ENCODE results near the gene TAF6. TPM values are rescaled to one million over a fixed set of nuclear protein-coding genes. Genes with fewer than 3 reads are reported as not detected.

The TAF6 gene
- total RNA-seq, 4 donors from 2014 or later, result 37.1 to 74.3 (median 42.1) TPM

DNA sequence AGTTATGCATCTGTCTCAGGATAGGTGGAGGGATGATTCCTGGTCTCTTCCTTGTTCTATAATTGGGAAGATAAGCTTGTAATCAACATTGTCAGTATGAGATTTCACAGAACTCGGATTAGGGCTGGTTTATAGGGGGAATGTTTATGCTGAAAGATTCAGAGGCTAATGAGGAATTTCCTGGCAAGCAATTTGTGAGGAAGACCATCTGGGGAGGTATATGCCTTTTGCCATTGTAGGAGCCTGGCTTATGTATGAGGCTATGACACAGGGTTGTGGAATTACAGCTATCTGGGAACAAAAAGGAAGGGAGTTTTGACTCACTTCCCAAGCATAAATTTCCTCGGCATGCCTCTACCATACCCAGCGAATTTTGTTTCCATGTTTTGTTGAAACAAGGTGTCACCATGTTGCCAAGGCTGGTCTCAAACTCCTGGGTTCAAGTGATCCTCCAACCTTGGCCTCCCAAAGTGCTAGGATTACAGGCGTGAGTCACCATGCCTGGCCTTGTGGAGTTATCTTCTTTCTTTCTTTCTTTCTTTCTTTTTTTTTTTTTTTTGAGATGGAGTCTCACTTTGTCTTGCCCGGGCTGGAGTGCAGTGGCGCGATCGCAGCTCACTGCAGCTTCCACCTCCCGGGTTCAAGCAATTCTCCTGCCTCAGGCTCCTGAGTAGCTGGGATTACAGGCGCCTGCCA, 32.0 kb downstream of the TAF6 start:
- TF ChIP-seq POLR2A (IDR thresholded peaks at IDR 0.05), result no peak
- TF ChIP-seq, protein P1, sequence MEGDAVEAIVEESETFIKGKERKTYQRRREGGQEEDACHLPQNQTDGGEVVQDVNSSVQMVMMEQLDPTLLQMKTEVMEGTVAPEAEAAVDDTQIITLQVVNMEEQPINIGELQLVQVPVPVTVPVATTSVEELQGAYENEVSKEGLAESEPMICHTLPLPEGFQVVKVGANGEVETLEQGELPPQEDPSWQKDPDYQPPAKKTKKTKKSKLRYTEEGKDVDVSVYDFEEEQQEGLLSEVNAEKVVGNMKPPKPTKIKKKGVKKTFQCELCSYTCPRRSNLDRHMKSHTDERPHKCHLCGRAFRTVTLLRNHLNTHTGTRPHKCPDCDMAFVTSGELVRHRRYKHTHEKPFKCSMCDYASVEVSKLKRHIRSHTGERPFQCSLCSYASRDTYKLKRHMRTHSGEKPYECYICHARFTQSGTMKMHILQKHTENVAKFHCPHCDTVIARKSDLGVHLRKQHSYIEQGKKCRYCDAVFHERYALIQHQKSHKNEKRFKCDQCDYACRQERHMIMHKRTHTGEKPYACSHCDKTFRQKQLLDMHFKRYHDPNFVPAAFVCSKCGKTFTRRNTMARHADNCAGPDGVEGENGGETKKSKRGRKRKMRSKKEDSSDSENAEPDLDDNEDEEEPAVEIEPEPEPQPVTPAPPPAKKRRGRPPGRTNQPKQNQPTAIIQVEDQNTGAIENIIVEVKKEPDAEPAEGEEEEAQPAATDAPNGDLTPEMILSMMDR (IDR thresholded peaks at IDR 0.05), result no peak
- intact Hi-C loops (cut with DNase I; ENCODE audit: low total_unique reads), result no loop called here
- no peak for DNase-seq (ENCODE audit: low spot score in 2 of 2)
- no peak overlapping the region for H3K4me3 ChIP-seq (ENCODE audit: low read depth, poor library complexity, severe bottlenecking)
- 78% methylated on average over 10 of the region's 10 CpGs for WGBS, 2 donors

GRCh38 chr7:100085515-100085914, 33.6 kb downstream of the TAF6 start:
- intact Hi-C loops (cut with DNase I; ENCODE audit: low total_unique reads), result no loop called here
- DNase-seq (ENCODE audit: low spot score in 2 of 2), result no peak
- 56 to 60% methylated on average over 3 of the region's 3 CpGs for WGBS, 2 donors
- no peak overlapping the region for H3K4me3 ChIP-seq (ENCODE audit: low read depth, poor library complexity, severe bottlenecking)
- TF ChIP-seq POLR2A (IDR thresholded peaks at IDR 0.05), result no peak
- TF ChIP-seq, protein P1 (IDR thresholded peaks at IDR 0.05), result no peak

DNA sequence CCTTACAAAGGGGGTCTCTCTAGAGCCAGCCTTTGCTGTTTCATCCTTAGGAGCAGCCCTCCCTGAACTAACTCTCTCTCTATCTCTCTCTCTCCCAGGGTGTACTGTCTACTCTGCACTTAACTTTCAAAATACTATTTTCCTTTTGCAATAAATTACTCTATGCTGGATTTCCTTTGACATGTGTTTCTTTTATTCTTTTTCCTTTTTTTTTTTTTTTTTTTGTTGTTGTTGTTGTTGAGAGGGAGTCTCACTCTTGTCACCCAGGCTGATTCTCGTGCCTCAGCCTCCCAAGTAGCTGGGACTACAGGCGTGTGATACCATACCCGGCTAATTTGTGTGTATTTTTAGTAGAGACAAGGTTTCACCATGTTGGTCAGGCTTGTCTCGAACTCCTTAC, 36.2 kb downstream of the TAF6 start:
- DNase-seq (ENCODE audit: low spot score in 2 of 2), result no peak
- no peak for TF ChIP-seq POLR2A (IDR thresholded peaks at IDR 0.05)
- TF ChIP-seq, protein P1 (IDR thresholded peaks at IDR 0.05), result no peak
- intact Hi-C loops (cut with DNase I; ENCODE audit: low total_unique reads), result no loop called here
- no peak overlapping the region for H3K4me3 ChIP-seq (ENCODE audit: low read depth, poor library complexity, severe bottlenecking)
- 64 to 71% methylated on average over 4 of the region's 4 CpGs for WGBS, 2 donors

DNA sequence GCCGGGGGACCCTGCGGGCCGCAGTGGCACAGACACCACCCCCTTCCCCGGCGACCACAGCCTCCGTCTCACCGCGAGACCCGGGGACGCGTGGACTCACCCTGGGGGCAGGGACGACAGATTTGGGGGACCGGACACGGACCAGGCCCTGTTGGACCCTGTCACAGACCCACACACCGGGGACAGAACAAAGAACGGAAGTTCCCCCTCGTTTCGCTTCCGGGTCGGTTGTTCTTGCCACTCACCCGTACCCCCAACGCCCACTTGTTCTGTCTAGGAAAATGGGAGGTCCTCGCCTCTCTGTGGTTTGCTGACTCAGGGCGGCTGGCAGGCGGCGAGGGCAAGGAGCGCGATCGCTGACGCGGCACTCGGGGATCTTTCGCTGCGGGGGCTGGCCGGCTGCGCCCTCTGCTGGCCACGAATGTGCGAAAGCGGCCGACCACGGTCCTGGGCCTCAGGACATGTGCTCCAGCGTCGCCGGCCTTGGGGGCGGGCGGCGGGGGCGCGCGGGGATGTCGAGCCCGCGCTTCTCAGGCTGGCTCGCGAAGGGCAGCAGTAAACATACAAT, 37.5 kb downstream of the TAF6 start, which contains the start of gene ZNF3:
ZNF3 (minus strand) TSS at position 189 of the 568 bp plus-strand sequence. CDS start 4,366 bp downstream, outside the sequence.
- peak within 1 kb of the TSS; percentile 73 for H3K4me3 ChIP-seq (ENCODE audit: low read depth, poor library complexity, severe bottlenecking)
- peak; percentile 98 to 100 for DNase-seq (ENCODE audit: low spot score in 2 of 2)
- WGBS, 2 donors, result 0 to 1% methylated on average over 44 to 48 of the region's 55 CpGs
- intact Hi-C loops (cut with DNase I; ENCODE audit: low total_unique reads), result no loop called here
- peak in 1 of 2 donors; percentile 6 for TF ChIP-seq POLR2A (IDR thresholded peaks at IDR 0.05)
- TF ChIP-seq, protein P1 (IDR thresholded peaks at IDR 0.05), result peak in 1 of 3 donors; percentile 90

GRCh38 chr7:100080907-100081534, 38.1 kb downstream of the TAF6 start:
- TF ChIP-seq POLR2A (IDR thresholded peaks at IDR 0.05), result no peak
- TF ChIP-seq, protein P1 (IDR thresholded peaks at IDR 0.05), result no peak
- peak overlapping the region; percentile 73 for H3K4me3 ChIP-seq (ENCODE audit: low read depth, poor library complexity, severe bottlenecking)
- intact Hi-C loops (cut with DNase I; ENCODE audit: low total_unique reads), result no loop called here
- 1% methylated on average over 34 of the region's 34 CpGs for WGBS, 2 donors
- DNase-seq (ENCODE audit: low spot score in 2 of 2), result no peak
